ENCODE measurements around the gene KCNJ18.
"Not testable (repeated sequence)": the region's sequence is repeated elsewhere in the genome, so short reads cannot be mapped to it uniquely, and the experiment has no call there.

DNA sequence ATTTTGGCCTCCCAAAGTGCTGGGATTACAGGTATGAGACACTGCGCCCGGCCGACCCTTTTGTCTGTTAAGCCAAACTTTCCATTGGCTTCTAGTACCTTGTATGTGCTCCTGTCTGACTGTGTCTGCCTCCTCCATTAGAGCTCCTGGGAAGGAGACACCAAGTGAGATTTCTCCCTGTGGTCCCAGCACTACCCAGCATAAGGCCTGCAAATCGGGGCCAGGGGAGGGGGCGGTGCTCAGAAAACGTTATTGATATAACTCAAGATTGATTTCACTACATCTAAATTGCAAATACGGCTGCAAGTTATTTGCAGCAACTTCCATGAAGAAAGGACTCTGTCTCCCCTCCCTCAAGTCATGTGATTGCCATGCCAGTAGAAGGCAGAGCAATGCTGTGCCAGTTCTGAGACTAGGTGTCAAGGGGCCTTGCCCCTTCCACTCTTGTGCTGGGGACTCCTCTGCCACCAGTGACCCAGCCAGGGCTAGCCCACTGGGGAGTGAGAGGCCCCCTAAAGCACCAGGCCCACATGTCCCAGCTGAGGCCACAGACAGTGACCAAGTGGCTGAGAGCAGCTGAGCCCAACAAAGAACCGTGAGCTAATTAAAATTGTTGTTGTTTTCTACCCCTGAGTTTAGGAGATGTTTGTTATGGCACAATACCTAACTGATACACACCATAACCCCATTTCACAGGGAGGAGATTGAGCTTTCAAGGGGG, 55.0 kb downstream of the KCNJ18 start:
- TF ChIP-seq, protein P1, sequence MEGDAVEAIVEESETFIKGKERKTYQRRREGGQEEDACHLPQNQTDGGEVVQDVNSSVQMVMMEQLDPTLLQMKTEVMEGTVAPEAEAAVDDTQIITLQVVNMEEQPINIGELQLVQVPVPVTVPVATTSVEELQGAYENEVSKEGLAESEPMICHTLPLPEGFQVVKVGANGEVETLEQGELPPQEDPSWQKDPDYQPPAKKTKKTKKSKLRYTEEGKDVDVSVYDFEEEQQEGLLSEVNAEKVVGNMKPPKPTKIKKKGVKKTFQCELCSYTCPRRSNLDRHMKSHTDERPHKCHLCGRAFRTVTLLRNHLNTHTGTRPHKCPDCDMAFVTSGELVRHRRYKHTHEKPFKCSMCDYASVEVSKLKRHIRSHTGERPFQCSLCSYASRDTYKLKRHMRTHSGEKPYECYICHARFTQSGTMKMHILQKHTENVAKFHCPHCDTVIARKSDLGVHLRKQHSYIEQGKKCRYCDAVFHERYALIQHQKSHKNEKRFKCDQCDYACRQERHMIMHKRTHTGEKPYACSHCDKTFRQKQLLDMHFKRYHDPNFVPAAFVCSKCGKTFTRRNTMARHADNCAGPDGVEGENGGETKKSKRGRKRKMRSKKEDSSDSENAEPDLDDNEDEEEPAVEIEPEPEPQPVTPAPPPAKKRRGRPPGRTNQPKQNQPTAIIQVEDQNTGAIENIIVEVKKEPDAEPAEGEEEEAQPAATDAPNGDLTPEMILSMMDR (optimal IDR thresholded peaks at IDR 0.05 in 1 of 3, IDR thresholded peaks at IDR 0.05 in 1 of 3, conservative IDR thresholded peaks at IDR 0.05 in 1 of 3; ENCODE audit: extremely low read depth in 1 of 3, insufficient read depth in 2 of 3, low read length in 3 of 3): not testable (repeated sequence)
- TF ChIP-seq EZH2 (IDR thresholded peaks at IDR 0.05; ENCODE audit: low read length): not testable (repeated sequence)

Data from keratinocyte (primary cell).